Breast epithelium (tissue), 3 donors: ENCODE results near the gene LIMCH1.

Experiments used
- CTCF ChIP-seq, 3 donors: fragments of 450-650 bp; IDR thresholded peaks; one replicate each; pipeline ENCODE4 v1.5.1; 2016 to 2017; ENCODE audit warnings: antibody characterized with exemption in 3 of 3, mild to moderate bottlenecking in 3 of 3, moderate library complexity in 3 of 3
- POLR2A ChIP-seq: fragments of 450-650 bp; IDR thresholded peaks from one replicate; pipeline ENCODE4 v1.6.1; 2016; ENCODE audit warnings: antibody characterized with exemption, mild to moderate bottlenecking, moderate library complexity
- POLR2AphosphoS5 ChIP-seq, 3 donors: sonication (generic); formaldehyde crosslinking; IDR thresholded peaks; one replicate each; pipeline ENCODE4 v1.6.1; 2017; ENCODE audit warnings: antibody characterized with exemption in 3 of 3

GRCh38 chr4:41504167-41504818 is 33.7 kb upstream of the LIMCH1 start:
- TF ChIP-seq CTCF (IDR thresholded peaks at IDR 0.05), result no peak
- TF ChIP-seq POLR2A, result no peak
- no peak for TF ChIP-seq POLR2AphosphoS5 (IDR thresholded peaks at IDR 0.05)
